Stimulated activated CD8-positive, alpha-beta memory T cell treated with anti-CD3 and anti-CD28 coated beads, Interleukin-15, amount 100 ng/mL, for 24 hours (primary cell): Measurements from ENCODE around the gene NUP210L.
"Not testable (repeated sequence)": the region's sequence is repeated elsewhere in the genome, so short reads cannot be mapped to it uniquely, and the experiment has no call there.

ENCODE experiments used
- DNase-seq: peaks from one replicate; pipeline ENCODE4 v3.0.0-alpha.2; 2020; ENCODE audit warnings: low read depth

The NUP210L gene

GRCh38 chr1:154170547-154171222, 15.8 kb upstream of the NUP210L start:
- DNase-seq = no peak

GRCh38 chr1:154167461-154167860, 12.6 kb upstream of the NUP210L start:
- DNase-seq = no peak

- DNase-seq = no peak
Observed at GRCh38 chr1:154166207-154166606, 11.3 kb upstream of the NUP210L start.

GRCh38 chr1:154159554-154159953, 4.7 kb upstream of the NUP210L start:
- no peak for DNase-seq

- DNase-seq = no peak
Observed at GRCh38 chr1:154158307-154159125, 3.6 kb upstream of the NUP210L start.

- no peak for DNase-seq
Observed at GRCh38 chr1:154157520-154158306, 2.8 kb upstream of the NUP210L start.

GRCh38 chr1:154155251-154155650, 378 bp upstream of the NUP210L start:
- no peak for DNase-seq

- DNase-seq = no peak
Observed at GRCh38 chr1:154154053-154154452, 820 bp downstream of the NUP210L start.

GRCh38 chr1:154151311-154151710, 3.6 kb downstream of the NUP210L start:
- DNase-seq = no peak

GRCh38 chr1:154148807-154149206, 6.1 kb downstream of the NUP210L start:
- DNase-seq = no peak

GRCh38 chr1:154147505-154147904, 7.4 kb downstream of the NUP210L start:
- not testable (repeated sequence) for DNase-seq

- DNase-seq = no peak
Observed at GRCh38 chr1:154145986-154146385, 8.9 kb downstream of the NUP210L start.

- no peak for DNase-seq
Observed at GRCh38 chr1:154142358-154142757, 12.5 kb downstream of the NUP210L start.

GRCh38 chr1:154141240-154141639, 13.6 kb downstream of the NUP210L start:
- no peak for DNase-seq

- DNase-seq = no peak
Observed at GRCh38 chr1:154137888-154138287, 17.0 kb downstream of the NUP210L start.

- no peak for DNase-seq
Observed at GRCh38 chr1:154133256-154133655, 21.6 kb downstream of the NUP210L start.

- DNase-seq = no peak
Observed at GRCh38 chr1:154129391-154129970, 25.4 kb downstream of the NUP210L start.

- DNase-seq = not testable (repeated sequence)
Observed at GRCh38 chr1:154123205-154123604, 31.7 kb downstream of the NUP210L start.

- no peak for DNase-seq
Observed at GRCh38 chr1:154117642-154118041, 37.2 kb downstream of the NUP210L start.

GRCh38 chr1:154115180-154115579, 39.7 kb downstream of the NUP210L start:
- no peak for DNase-seq

GRCh38 chr1:154104433-154105082, 50.3 kb downstream of the NUP210L start:
- DNase-seq = no peak

- DNase-seq = not testable (repeated sequence)
Observed at GRCh38 chr1:154100141-154100540, 54.7 kb downstream of the NUP210L start.
